ENCODE results near the gene SUPT4H1.
A peak's percentile ranks its signal among the peaks of the same experiment; 100 is the strongest.

SUPT4H1 gene

GRCh38 chr17:58320163-58320558, 31.8 kb downstream of the SUPT4H1 start:
- no peak for DNase-seq

- DNase-seq: no peak
Observed at GRCh38 chr17:58319173-58320162, 32.5 kb downstream of the SUPT4H1 start.

GRCh38 chr17:58318627-58319172, 33.3 kb downstream of the SUPT4H1 start:
- no peak for DNase-seq

- no peak for DNase-seq
Observed at GRCh38 chr17:58318065-58318481, 33.9 kb downstream of the SUPT4H1 start.

- DNase-seq: peak in 2 of 51 donors; percentile 13 to 48
Observed at GRCh38 chr17:58317421-58318064, 34.5 kb downstream of the SUPT4H1 start.

GRCh38 chr17:58316260-58316960, 35.6 kb downstream of the SUPT4H1 start:
- no peak for DNase-seq

GRCh38 chr17:58315750-58316149, 36.3 kb downstream of the SUPT4H1 start:
- no peak for DNase-seq

GRCh38 chr17:58315281-58315711, 36.7 kb downstream of the SUPT4H1 start:
- DNase-seq: no peak

GRCh38 chr17:58314706-58315015, 37.3 kb downstream of the SUPT4H1 start:
- DNase-seq: no peak

- no peak for DNase-seq
Observed at GRCh38 chr17:58313815-58314705, 37.9 kb downstream of the SUPT4H1 start.

- DNase-seq: no peak
Observed at GRCh38 chr17:58312829-58313228, 39.2 kb downstream of the SUPT4H1 start.

GRCh38 chr17:58312021-58312630, 39.9 kb downstream of the SUPT4H1 start:
- DNase-seq: no peak

- DNase-seq: no peak
Observed at GRCh38 chr17:58311429-58311894, 40.5 kb downstream of the SUPT4H1 start.

GRCh38 chr17:58310511-58311428, 41.2 kb downstream of the SUPT4H1 start:
- DNase-seq: no peak

- DNase-seq: no peak
Observed at GRCh38 chr17:58309918-58310259, 42.1 kb downstream of the SUPT4H1 start.

GRCh38 chr17:58308985-58309917, 42.8 kb downstream of the SUPT4H1 start:
- no peak for DNase-seq

GRCh38 chr17:58308173-58308984, 43.6 kb downstream of the SUPT4H1 start:
- no peak for DNase-seq

Data from hypothalamus (tissue), 51 donors.